Smooth muscle cell (in vitro differentiated cells): ENCODE measurements around the gene TTC9B. TPM values are rescaled to one million over a fixed set of nuclear protein-coding genes. Genes with fewer than 3 reads are reported as not detected.

ENCODE experiments used
- DNase-seq: peaks from one replicate; lab custom pipeline; 2025; ENCODE audit not compliant: unreplicated experiment; lab: John Stamatoyannopoulos, UW
- H2AFZ ChIP-seq: fragments of 200-600 bp; sonication (generic); 2 replicates; pipeline ENCODE4 v1.6.0; 2016; ENCODE audit warnings: antibody characterized with exemption, low read depth, mild to moderate bottlenecking
- H3F3A ChIP-seq: fragments of 200-600 bp; sonication (generic); 2 replicates; pipeline ENCODE4 v1.6.0; 2017; ENCODE audit warnings: antibody characterized with exemption, low read depth
- H3K27ac ChIP-seq: fragments of 200-600 bp; sonication (generic); 2 replicates; pipeline ENCODE4 v1.5.1; 2016; ENCODE audit warnings: low read depth, mild to moderate bottlenecking
- H3K27me3 ChIP-seq: fragments of 200-600 bp; sonication (generic); 2 replicates; pipeline ENCODE4 v1.6.1; 2016; ENCODE audit warnings: low read depth, mild to moderate bottlenecking
- H3K36me3 ChIP-seq: fragments of 200-600 bp; sonication (generic); 2 replicates; pipeline ENCODE4 v1.5.1; 2016; ENCODE audit warnings: low read depth
- H3K4me1 ChIP-seq: fragments of 200-600 bp; sonication (generic); 2 replicates; pipeline ENCODE4 v1.5.1; 2016; ENCODE audit warnings: low read depth
- H3K4me2 ChIP-seq: fragments of 200-600 bp; sonication (generic); 2 replicates; pipeline ENCODE4 v1.6.0; 2016; ENCODE audit warnings: mild to moderate bottlenecking
- H3K4me3 ChIP-seq: fragments of 200-600 bp; sonication (generic); 2 replicates; pipeline ENCODE4 v1.5.1; 2016; ENCODE audit warnings: mild to moderate bottlenecking
- H3K79me2 ChIP-seq: fragments of 200-600 bp; sonication (generic); 2 replicates; pipeline ENCODE4 v1.6.0; 2016; ENCODE audit warnings: low read depth, mild to moderate bottlenecking
- H3K9ac ChIP-seq: fragments of 200-600 bp; sonication (generic); 2 replicates; pipeline ENCODE4 v1.6.0; 2016; ENCODE audit warnings: low read depth
- H3K9me3 ChIP-seq: fragments of 200-600 bp; sonication (generic); replicated peaks from 2 replicates; pipeline ENCODE4 v1.5.1; 2016; ENCODE audit warnings: low read depth
- H4K20me1 ChIP-seq: fragments of 200-600 bp; sonication (generic); 2 replicates; pipeline ENCODE4 v1.6.0; 2016; ENCODE audit warnings: low read depth
- whole genome bisulfite sequencing: methylation state at CpG from one replicate; pipeline ENCODE4 v1.1.7; 2016; ENCODE audit warnings: low lambda C conversion rate; 5-methylcytosine and 5-hydroxymethylcytosine counted together
- polyA plus RNA-seq: library from polyadenylated mRNA; unstranded; fragments of >200 nt; fragmentation: Nextera tagmentation; extraction: Ambion mirVana; gene quantifications from 2 replicates; pipeline ENCODE4 v1.2.1, GENCODE V29; 2016
- total RNA-seq: library from RNA; depleted of rRNA; stranded (reverse); fragments of >200 nt; gene quantifications from 2 replicates; pipeline ENCODE4 v1.2.3, GENCODE V29; 2014
- TF ChIP-seq, protein P1 (sequence below): fragments of 200-600 bp; sonication (generic); IDR thresholded peaks from 2 replicates; pipeline ENCODE4 v1.5.1; 2017; ENCODE audit warnings: borderline replicate concordance, mild to moderate bottlenecking, antibody characterized with exemption; ENCODE audit not compliant: insufficient read depth, poor library complexity, severe bottlenecking

TTC9B gene
- total and polyA plus RNA-seq, 2 experiments from 2014 or later, result not detected

DNA sequence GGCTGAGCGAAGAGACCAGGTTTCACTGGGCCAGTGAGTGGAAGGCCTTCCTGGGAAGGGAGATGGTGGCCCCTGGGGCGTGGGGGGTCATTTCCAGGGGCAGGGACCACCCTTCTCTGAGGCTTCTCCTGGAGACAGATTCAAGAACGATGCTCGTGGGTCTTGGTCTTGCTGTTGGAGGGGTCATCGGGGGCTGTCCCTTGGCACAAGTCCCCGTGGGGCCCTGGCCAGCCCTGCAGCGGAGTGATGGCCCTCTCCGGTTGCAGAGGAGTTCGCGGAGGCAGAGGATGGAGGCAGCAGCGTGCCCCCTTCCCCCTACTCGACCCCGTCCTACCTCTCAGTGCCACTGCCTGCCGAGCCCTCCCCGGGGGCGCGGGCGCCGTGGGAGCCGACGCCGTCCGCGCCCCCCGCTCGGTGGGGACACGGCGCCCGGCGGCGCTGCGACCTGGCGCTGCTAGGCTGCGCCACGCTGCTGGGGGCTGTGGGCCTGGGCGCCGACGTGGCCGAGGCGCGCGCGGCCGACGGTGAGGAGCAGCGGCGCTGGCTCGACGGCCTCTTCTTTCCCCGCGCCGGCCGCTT lies 4.8 kb downstream of the TTC9B start:
- DNase-seq, result no peak
- H3K9ac ChIP-seq, result no peak overlapping the region
- H3K27ac ChIP-seq, result no peak overlapping the region
- H3K9me3 ChIP-seq, result no peaks in the 10 kb centered on the region
- no peaks in the 10 kb centered on the region for H4K20me1 ChIP-seq
- no peak overlapping the region for H3K4me3 ChIP-seq
- 98% methylated on average over 21 of the region's 53 CpGs for WGBS
- H3K79me2 ChIP-seq, result no peaks in the 10 kb centered on the region
- TF ChIP-seq, protein P1, sequence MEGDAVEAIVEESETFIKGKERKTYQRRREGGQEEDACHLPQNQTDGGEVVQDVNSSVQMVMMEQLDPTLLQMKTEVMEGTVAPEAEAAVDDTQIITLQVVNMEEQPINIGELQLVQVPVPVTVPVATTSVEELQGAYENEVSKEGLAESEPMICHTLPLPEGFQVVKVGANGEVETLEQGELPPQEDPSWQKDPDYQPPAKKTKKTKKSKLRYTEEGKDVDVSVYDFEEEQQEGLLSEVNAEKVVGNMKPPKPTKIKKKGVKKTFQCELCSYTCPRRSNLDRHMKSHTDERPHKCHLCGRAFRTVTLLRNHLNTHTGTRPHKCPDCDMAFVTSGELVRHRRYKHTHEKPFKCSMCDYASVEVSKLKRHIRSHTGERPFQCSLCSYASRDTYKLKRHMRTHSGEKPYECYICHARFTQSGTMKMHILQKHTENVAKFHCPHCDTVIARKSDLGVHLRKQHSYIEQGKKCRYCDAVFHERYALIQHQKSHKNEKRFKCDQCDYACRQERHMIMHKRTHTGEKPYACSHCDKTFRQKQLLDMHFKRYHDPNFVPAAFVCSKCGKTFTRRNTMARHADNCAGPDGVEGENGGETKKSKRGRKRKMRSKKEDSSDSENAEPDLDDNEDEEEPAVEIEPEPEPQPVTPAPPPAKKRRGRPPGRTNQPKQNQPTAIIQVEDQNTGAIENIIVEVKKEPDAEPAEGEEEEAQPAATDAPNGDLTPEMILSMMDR, result no peak
- no peaks in the 10 kb centered on the region for H3K4me1 ChIP-seq
- no peaks in the 10 kb centered on the region for H3F3A ChIP-seq
- H3K27me3 ChIP-seq, result peaks cover 27% of the 10 kb centered on the region
- H3K36me3 ChIP-seq, result no peaks in the 10 kb centered on the region
- no peak overlapping the region for H3K4me2 ChIP-seq
- H2AFZ ChIP-seq, result no peak overlapping the region

DNA sequence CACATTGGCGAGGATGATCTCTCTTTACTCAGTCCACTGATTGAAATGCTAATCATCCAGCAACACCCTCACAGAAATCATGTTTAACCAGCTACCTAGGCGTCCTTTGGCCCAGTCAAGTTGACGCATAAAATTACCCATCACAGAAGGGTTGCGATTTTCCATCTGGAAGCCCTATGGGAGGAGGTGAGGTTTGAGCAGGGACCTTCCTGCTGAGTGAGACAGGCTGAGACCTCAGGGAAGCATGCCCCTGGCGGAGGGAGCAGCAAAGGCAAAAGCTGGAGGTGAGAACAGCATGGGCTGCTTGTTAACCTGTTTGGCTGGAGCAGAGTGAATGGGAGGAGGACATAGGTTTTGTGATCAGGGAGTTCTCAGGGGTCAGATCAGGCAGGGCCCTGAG lies 7.3 kb downstream of the TTC9B start:
- H3K4me3 ChIP-seq, result no peak overlapping the region
- 89% methylated on average over 5 of the region's 5 CpGs for WGBS
- no peaks in the 10 kb centered on the region for H3K36me3 ChIP-seq
- no peaks in the 10 kb centered on the region for H3K4me1 ChIP-seq
- H3K9me3 ChIP-seq, result no peaks in the 10 kb centered on the region
- H3K9ac ChIP-seq, result no peak overlapping the region
- H3F3A ChIP-seq, result no peaks in the 10 kb centered on the region
- DNase-seq, result no peak
- H4K20me1 ChIP-seq, result no peaks in the 10 kb centered on the region
- no peaks in the 10 kb centered on the region for H3K79me2 ChIP-seq
- H2AFZ ChIP-seq, result no peak overlapping the region
- TF ChIP-seq, protein P1, result no peak
- peaks cover 3% of the 10 kb centered on the region for H3K27me3 ChIP-seq
- no peak overlapping the region for H3K27ac ChIP-seq
- no peak overlapping the region for H3K4me2 ChIP-seq

DNA sequence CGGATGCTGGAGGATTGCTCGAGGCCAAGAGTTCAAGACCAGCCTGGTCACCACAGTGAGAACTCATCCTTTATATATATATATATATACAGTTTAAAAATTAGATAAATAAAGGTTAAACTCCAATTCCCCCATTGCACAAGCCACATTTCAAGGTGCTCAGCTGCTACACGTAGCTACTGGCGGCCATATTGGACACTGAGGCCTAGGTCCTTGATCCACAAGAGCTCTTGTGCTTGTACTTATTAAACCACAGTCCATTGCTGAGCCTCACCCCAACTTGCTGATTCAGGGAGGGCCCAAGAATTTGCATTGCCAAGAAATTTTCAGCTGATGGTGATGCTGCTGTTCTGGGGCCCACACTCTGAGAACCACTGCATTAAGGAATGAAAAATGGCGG lies 9.6 kb downstream of the TTC9B start:
- Histone ChIP-seq H3K9me3 (no peaks in the 10 kb centered on the region), H2AFZ (no peak overlapping the region), H3K36me3 (no peaks in the 10 kb centered on the region), H3K4me3 (no peak overlapping the region), H4K20me1 (no peaks in the 10 kb centered on the region), H3K4me2 (no peak overlapping the region), H3K4me1 (no peaks in the 10 kb centered on the region), H3K9ac (no peak overlapping the region), H3K79me2 (no peaks in the 10 kb centered on the region), H3K27me3 (no peaks in the 10 kb centered on the region), H3F3A (no peaks in the 10 kb centered on the region), H3K27ac (no peak overlapping the region)
- 96% methylated on average over 5 of the region's 5 CpGs for WGBS
- TF ChIP-seq, protein P1, result no peak
- DNase-seq, result no peak

DNA sequence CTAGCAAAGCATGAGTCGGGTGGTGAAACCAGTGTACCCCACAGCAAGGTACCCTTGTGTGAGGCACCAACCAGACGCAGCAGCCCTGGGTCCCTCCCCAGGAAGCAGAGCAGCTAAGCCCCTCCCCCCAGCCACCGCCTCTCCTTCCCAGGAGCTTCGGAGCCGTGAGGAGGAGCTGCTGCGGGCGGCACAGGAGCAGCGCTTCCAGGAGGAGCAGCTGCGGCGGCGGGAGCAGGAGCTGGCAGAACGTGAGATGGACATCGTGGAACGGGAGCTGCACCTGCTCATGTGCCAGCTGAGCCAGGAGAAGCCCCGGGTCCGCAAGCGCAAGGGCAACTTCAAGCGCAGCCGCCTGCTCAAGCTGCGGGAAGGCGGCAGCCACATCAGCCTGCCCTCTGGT lies 12.4 kb downstream of the TTC9B start:
- no peak overlapping the region for H3K4me2 ChIP-seq
- no peaks in the 10 kb centered on the region for H3F3A ChIP-seq
- 96% methylated on average over 17 of the region's 21 CpGs for WGBS
- H4K20me1 ChIP-seq, result no peaks in the 10 kb centered on the region
- H3K4me1 ChIP-seq, result no peaks in the 10 kb centered on the region
- no peak overlapping the region for H3K4me3 ChIP-seq
- DNase-seq, result no peak
- no peak overlapping the region for H3K27ac ChIP-seq
- H2AFZ ChIP-seq, result no peak overlapping the region
- H3K27me3 ChIP-seq, result no peaks in the 10 kb centered on the region
- H3K36me3 ChIP-seq, result no peaks in the 10 kb centered on the region
- no peak overlapping the region for H3K9ac ChIP-seq
- TF ChIP-seq, protein P1, result no peak
- H3K79me2 ChIP-seq, result no peaks in the 10 kb centered on the region
- no peaks in the 10 kb centered on the region for H3K9me3 ChIP-seq
